Gastrocnemius medialis (tissue), 4 donors: ENCODE measurements around the gene TSPAN5.

ENCODE experiments used
- CTCF ChIP-seq, 5 experiments: fragments of 450-650 bp in 3 of 5; fragments of 200-600 bp in 2 of 5; sonication (generic) in 2 of 5; IDR thresholded peaks in 4 of 5; conservative IDR thresholded peaks in 1 of 5; 1 replicate in 4 of 5; 2 replicates in 1 of 5; pipeline ENCODE4 v1.5.1; 2016 to 2019; ENCODE audit warnings: antibody characterized with exemption in 5 of 5, mild to moderate bottlenecking in 3 of 5, moderate library complexity in 3 of 5
- POLR2A ChIP-seq, 2 donors: fragments of 450-650 bp; IDR thresholded peaks; one replicate each; pipeline ENCODE4 v1.6.1; 2017; ENCODE audit warnings: antibody characterized with exemption in 2 of 2, mild to moderate bottlenecking in 2 of 2, moderate library complexity in 2 of 2

- TF ChIP-seq POLR2A (IDR thresholded peaks at IDR 0.05) (no peak), CTCF (IDR thresholded peaks at IDR 0.05 in 4 of 5, conservative IDR thresholded peaks at IDR 0.05 in 1 of 5) (no peak)
Observed at GRCh38 chr4:98505992-98506391, 152.4 kb downstream of the TSPAN5 start.
